Fibroblast of mammary gland (primary cell): ENCODE results near the gene MESP2.
"Not testable (repeated sequence)": the region's sequence is repeated elsewhere in the genome, so short reads cannot be mapped to it uniquely, and the experiment has no call there.

ENCODE experiments used
- DNase-seq: peaks from one replicate; pipeline ENCODE4 v3.0.0-alpha.2; 2010; ENCODE audit warnings: low read depth
- H3K4me3 ChIP-seq: 2 replicates; pipeline ENCODE4 v1.5.1; 2011; ENCODE audit warnings: low read depth, mild to moderate bottlenecking, low read length, moderate library complexity; ENCODE audit not compliant: control insufficient read depth
- CTCF ChIP-seq: conservative IDR thresholded peaks from 2 replicates; pipeline ENCODE4 v1.5.1; 2011; ENCODE audit warnings: low read depth, low read length, inconsistent platforms; ENCODE audit not compliant: control insufficient read depth, insufficient read depth

Gene MESP2

GRCh38 chr15:89783861-89784685, 7.9 kb downstream of the MESP2 start:
- TF ChIP-seq CTCF = no peak
- no peak for DNase-seq
- H3K4me3 ChIP-seq = no peak overlapping the region

- no peak for DNase-seq
- H3K4me3 ChIP-seq = no peak overlapping the region
- TF ChIP-seq CTCF = no peak
These were observed 8.5 kb downstream of the MESP2 start for GRCh38 chr15:89784686-89784960.

- TF ChIP-seq CTCF = no peak
- no peak for DNase-seq
- no peak overlapping the region for H3K4me3 ChIP-seq
These were observed 9.1 kb downstream of the MESP2 start for GRCh38 chr15:89785064-89785773.

GRCh38 chr15:89785774-89786140, 9.6 kb downstream of the MESP2 start:
- no peak for DNase-seq
- TF ChIP-seq CTCF = no peak
- H3K4me3 ChIP-seq = no peak overlapping the region

- TF ChIP-seq CTCF = no peak
- DNase-seq = no peak
- H3K4me3 ChIP-seq = no peak overlapping the region
These were observed 11.8 kb downstream of the MESP2 start for GRCh38 chr15:89787944-89788343.

GRCh38 chr15:89788585-89788984, 12.5 kb downstream of the MESP2 start:
- H3K4me3 ChIP-seq, DNase-seq: not testable (repeated sequence)

- no peak for DNase-seq
- H3K4me3 ChIP-seq = no peak overlapping the region
- TF ChIP-seq CTCF = no peak
These were observed 14.1 kb downstream of the MESP2 start for GRCh38 chr15:89790206-89790605.
